SU-DHL-6 (cell line): ENCODE results near the gene LRP11.

Experiments used
- H2AFZ ChIP-seq: fragments of 200-600 bp; sonication (generic); 2 replicates; pipeline ENCODE4 v1.6.1; 2014; ENCODE audit warnings: low read depth, mild to moderate bottlenecking, moderate library complexity, mixed read lengths, antibody characterized with exemption, low read length; ENCODE audit not compliant: severe bottlenecking
- H3F3A ChIP-seq: fragments of 200-600 bp; shearing (Covaris generic); 2 replicates; pipeline ENCODE4 v1.6.0; 2016; ENCODE audit warnings: antibody characterized with exemption, mild to moderate bottlenecking; ENCODE audit not compliant: insufficient read depth
- H3K27ac ChIP-seq: fragments of 200-600 bp; sonication (generic); 2 replicates; pipeline ENCODE4 v1.5.1; 2016; ENCODE audit warnings: low read depth, mild to moderate bottlenecking, low read length, moderate library complexity, mixed read lengths
- H3K27me3 ChIP-seq: fragments of 200-600 bp; sonication (generic), shearing (Covaris generic); 2 replicates; pipeline ENCODE4 v1.6.0; 2014; ENCODE audit warnings: mild to moderate bottlenecking, low read length
- H3K36me3 ChIP-seq: fragments of 200-600 bp; sonication (generic); 2 replicates; pipeline ENCODE4 v1.6.1; 2014; ENCODE audit warnings: mild to moderate bottlenecking, low read length, mixed read lengths
- H3K4me2 ChIP-seq: fragments of 300-600, 200-600 bp; shearing (Covaris generic), sonication (generic); 2 replicates; pipeline ENCODE4 v1.6.0; 2014; ENCODE audit warnings: low read length, low read depth, mild to moderate bottlenecking; ENCODE audit not compliant: poor library complexity, severe bottlenecking
- H3K4me3 ChIP-seq: fragments of 200-600 bp; sonication (generic); 2 replicates; pipeline ENCODE4 v1.5.1; 2014; ENCODE audit warnings: antibody characterized with exemption, low read length, mild to moderate bottlenecking, mixed read lengths; ENCODE audit not compliant: insufficient read depth, poor library complexity, severe bottlenecking
- H3K79me2 ChIP-seq: fragments of 200-600 bp; sonication (generic); 2 replicates; pipeline ENCODE4 v1.6.1; 2014; ENCODE audit warnings: mild to moderate bottlenecking, low read length, moderate library complexity; ENCODE audit not compliant: insufficient read depth
- H3K9ac ChIP-seq: fragments of 200-600 bp; sonication (generic); 2 replicates; pipeline ENCODE4 v1.7.0; 2014; ENCODE audit warnings: mild to moderate bottlenecking, low read length
- H3K9me2 ChIP-seq: fragments of 200-600 bp; sonication (generic); replicated peaks from 2 replicates; pipeline ENCODE4 v1.6.1; 2014; ENCODE audit warnings: low read length; ENCODE audit not compliant: insufficient read depth
- H3K9me3 ChIP-seq: fragments of 200-600 bp; sonication (generic); 2 replicates; pipeline ENCODE4 v1.6.1; 2014; ENCODE audit warnings: low read length, mixed read lengths; ENCODE audit not compliant: insufficient read depth
- H4K20me1 ChIP-seq: fragments of 200-600 bp; sonication (generic); 2 replicates; pipeline ENCODE4 v1.6.1; 2014; ENCODE audit warnings: low read depth, mild to moderate bottlenecking, antibody characterized with exemption, low read length, moderate library complexity, mixed read lengths
- EZH2phosphoT487 ChIP-seq: fragments of 200-600 bp; sonication (generic), shearing (Covaris generic); conservative IDR thresholded peaks from 2 replicates; pipeline ENCODE4 v1.6.1; 2018; ENCODE audit warnings: mild to moderate bottlenecking, antibody characterized with exemption, low read length, moderate library complexity, mixed read lengths
- TF ChIP-seq, protein P1 (sequence below): fragments of 200-600 bp; sonication (generic); IDR thresholded peaks from one replicate; pipeline ENCODE4 v1.5.1; 2017; ENCODE audit warnings: antibody characterized with exemption, mild to moderate bottlenecking, low read length, moderate library complexity; ENCODE audit not compliant: insufficient read depth, poor library complexity, severe bottlenecking

LRP11 gene

DNA sequence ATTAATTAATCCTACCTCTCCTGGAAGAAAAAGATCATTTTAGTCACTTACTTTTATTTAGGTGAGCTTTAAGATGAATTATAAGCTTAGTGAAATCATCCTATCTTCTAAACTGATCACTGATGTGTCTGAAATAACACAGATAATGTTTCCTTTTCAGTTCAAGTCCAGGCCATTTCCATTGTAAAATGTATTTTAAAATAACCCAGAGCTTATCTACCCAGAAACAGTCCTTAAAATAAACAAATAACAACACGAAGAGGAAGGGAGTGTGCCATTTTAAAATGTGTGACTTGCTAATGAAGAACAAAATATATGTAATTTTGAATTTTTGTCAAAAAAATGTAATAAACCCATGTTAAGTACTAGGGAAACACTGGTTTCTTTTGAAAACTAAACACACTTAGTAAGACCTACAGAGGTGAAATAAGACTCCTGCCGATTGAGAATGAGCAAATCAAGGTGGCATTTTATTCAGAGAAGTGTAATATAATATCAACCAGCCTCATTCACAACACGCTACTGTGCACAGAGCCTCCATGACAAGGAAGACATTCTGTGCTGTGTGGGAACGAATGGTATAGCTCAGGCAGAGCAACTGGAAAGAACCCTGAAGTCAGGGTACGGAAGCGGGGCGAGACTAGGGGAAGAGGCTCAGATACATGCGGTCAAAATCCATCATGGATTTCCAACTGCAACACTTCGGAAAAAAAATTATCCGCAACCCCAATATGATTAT, 7.7 kb downstream of the LRP11 start:
- no peak overlapping the region for H3K9ac ChIP-seq
- no peaks in the 10 kb centered on the region for H3K36me3 ChIP-seq
- H3K4me3 ChIP-seq = no peak overlapping the region
- no peaks in the 10 kb centered on the region for H3F3A ChIP-seq
- no peak overlapping the region for H2AFZ ChIP-seq
- no peaks in the 10 kb centered on the region for H3K9me2 ChIP-seq
- H4K20me1 ChIP-seq = no peaks in the 10 kb centered on the region
- no peaks in the 10 kb centered on the region for H3K79me2 ChIP-seq
- H3K27me3 ChIP-seq = no peaks in the 10 kb centered on the region
- H3K9me3 ChIP-seq = no peaks in the 10 kb centered on the region
- H3K4me2 ChIP-seq = no peak overlapping the region
- no peak for TF ChIP-seq EZH2phosphoT487
- TF ChIP-seq, protein P1, sequence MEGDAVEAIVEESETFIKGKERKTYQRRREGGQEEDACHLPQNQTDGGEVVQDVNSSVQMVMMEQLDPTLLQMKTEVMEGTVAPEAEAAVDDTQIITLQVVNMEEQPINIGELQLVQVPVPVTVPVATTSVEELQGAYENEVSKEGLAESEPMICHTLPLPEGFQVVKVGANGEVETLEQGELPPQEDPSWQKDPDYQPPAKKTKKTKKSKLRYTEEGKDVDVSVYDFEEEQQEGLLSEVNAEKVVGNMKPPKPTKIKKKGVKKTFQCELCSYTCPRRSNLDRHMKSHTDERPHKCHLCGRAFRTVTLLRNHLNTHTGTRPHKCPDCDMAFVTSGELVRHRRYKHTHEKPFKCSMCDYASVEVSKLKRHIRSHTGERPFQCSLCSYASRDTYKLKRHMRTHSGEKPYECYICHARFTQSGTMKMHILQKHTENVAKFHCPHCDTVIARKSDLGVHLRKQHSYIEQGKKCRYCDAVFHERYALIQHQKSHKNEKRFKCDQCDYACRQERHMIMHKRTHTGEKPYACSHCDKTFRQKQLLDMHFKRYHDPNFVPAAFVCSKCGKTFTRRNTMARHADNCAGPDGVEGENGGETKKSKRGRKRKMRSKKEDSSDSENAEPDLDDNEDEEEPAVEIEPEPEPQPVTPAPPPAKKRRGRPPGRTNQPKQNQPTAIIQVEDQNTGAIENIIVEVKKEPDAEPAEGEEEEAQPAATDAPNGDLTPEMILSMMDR = no peak
- H3K27ac ChIP-seq = no peak overlapping the region

GRCh38 chr6:149855741-149856140, 8.4 kb downstream of the LRP11 start:
- H3K4me3 ChIP-seq = no peak overlapping the region
- no peak overlapping the region for H3K9ac ChIP-seq
- H3K27ac ChIP-seq = no peak overlapping the region
- H4K20me1 ChIP-seq = no peaks in the 10 kb centered on the region
- H3K4me2 ChIP-seq = no peak overlapping the region
- H3F3A ChIP-seq = no peaks in the 10 kb centered on the region
- H2AFZ ChIP-seq = no peak overlapping the region
- no peaks in the 10 kb centered on the region for H3K36me3 ChIP-seq
- no peaks in the 10 kb centered on the region for H3K79me2 ChIP-seq
- no peaks in the 10 kb centered on the region for H3K9me3 ChIP-seq
- no peaks in the 10 kb centered on the region for H3K27me3 ChIP-seq
- no peaks in the 10 kb centered on the region for H3K9me2 ChIP-seq
- TF ChIP-seq, protein P1 = no peak
- TF ChIP-seq EZH2phosphoT487 = no peak

GRCh38 chr6:149855040-149855654, 9.0 kb downstream of the LRP11 start:
- no peak overlapping the region for H3K27ac ChIP-seq
- H3K4me2 ChIP-seq = no peak overlapping the region
- no peaks in the 10 kb centered on the region for H3K9me3 ChIP-seq
- no peaks in the 10 kb centered on the region for H3F3A ChIP-seq
- no peak overlapping the region for H2AFZ ChIP-seq
- no peaks in the 10 kb centered on the region for H3K79me2 ChIP-seq
- no peaks in the 10 kb centered on the region for H3K27me3 ChIP-seq
- H3K9me2 ChIP-seq = no peaks in the 10 kb centered on the region
- H3K36me3 ChIP-seq = no peaks in the 10 kb centered on the region
- H3K9ac ChIP-seq = no peak overlapping the region
- H3K4me3 ChIP-seq = no peak overlapping the region
- TF ChIP-seq, protein P1 = no peak
- no peak for TF ChIP-seq EZH2phosphoT487
- H4K20me1 ChIP-seq = no peaks in the 10 kb centered on the region
